ENCODE data around the gene RAB36.

Gene RAB36

DNA sequence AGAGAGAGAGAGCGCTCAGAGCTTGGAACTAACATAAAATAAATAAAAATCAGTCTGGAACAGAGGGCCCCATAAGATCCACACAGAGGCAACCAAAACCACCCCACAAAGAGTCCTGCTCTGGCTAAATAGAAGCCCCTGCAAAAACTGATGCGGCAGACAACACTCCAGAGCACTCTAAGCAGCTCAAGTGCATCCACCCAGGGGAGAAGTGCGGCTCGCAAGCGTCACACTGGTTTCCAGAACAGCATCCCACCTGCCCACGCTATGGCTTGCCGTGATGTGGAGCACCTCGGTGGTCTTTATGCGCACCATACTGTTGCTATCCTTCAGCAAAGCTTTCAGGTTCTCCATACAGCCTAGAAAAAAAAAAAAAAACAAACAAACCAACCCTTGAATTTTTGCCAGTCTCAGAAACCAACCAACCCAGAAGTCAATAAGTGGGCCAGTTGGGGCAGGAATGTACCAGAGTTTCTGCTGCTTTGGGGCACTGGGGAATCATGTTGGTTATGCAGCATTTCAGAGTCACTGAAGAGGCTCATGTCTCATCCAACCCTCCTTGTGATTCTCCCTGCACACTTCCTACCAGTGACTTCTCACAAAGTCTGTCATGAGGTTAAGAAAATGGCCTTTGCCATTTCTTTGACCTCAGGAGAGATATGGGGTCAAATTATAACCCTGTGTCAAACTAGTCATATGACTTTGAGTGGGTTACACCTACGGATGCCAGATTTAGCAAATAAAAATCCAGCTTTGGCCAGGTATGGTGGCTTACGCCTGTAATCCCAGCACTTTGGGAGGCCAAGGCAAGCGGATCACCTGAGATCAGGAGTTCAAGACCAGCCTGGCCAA lies 6.5 kb upstream of the RAB36 start:
- no peak for DNase-seq

DNA sequence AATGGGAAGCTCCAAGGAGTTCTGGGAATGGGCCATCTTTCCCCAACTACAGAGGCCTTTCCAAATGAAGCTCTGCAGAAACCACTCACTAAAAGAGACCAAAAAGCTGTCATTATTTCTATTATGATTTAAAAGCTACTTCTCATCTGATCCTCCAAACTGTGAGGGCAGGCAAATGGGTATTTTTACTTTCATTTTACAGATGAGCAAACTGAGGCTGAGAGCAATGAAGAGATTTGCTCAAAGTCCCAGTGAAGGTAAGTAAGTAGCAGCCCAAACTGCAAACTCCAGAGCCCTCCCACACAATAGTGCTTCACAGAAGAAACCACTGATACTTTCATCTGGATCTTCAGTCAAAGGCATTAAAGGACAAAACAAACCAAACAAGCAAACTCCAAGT lies 4.9 kb upstream of the RAB36 start:
- no peak for DNase-seq

DNA sequence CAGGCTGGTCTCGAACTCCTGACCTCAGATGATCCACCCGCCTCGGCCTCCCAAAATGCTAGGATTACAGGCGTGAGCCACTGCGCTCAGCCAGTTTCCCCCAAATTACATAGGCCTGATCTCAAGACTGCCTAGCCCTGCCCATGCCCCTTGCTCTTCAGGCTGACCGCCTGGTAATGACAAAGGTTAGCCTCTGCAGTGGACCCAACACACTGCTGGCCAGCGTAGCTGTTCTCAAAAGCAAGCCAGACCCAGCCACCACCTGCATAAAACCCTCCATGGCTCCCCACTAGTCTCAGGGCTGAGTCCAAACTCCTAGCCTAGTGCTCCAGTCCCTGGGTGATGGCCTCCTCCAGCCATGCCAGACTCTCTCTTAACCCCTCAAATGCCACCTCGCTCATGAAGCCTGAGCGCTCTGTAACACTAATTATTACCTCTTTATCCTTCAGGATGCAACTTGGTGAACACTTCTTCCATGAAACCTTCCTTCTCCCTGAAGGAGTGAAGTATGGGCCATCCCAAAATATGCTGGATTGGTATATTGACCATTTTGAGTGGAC lies 2.7 kb upstream of the RAB36 start:
- DNase-seq: no peak

GRCh38 chr22:23143119-23143518 lies 2.2 kb upstream of the RAB36 start:
- DNase-seq: no peak

GRCh38 chr22:23144432-23144831 lies 845 bp upstream of the RAB36 start:
- DNase-seq: no peak

- no peak for DNase-seq
Observed at GRCh38 chr22:23145878-23146470, 697 bp downstream of the RAB36 start.

GRCh38 chr22:23146478-23147205 lies 1.4 kb downstream of the RAB36 start:
- DNase-seq: no peak

- DNase-seq: no peak
Observed at GRCh38 chr22:23147617-23148387, 2.5 kb downstream of the RAB36 start.

- DNase-seq: no peak
Observed at GRCh38 chr22:23149743-23150238, 4.5 kb downstream of the RAB36 start.

- DNase-seq: no peak
Observed at GRCh38 chr22:23150762-23151161, 5.5 kb downstream of the RAB36 start.

DNA sequence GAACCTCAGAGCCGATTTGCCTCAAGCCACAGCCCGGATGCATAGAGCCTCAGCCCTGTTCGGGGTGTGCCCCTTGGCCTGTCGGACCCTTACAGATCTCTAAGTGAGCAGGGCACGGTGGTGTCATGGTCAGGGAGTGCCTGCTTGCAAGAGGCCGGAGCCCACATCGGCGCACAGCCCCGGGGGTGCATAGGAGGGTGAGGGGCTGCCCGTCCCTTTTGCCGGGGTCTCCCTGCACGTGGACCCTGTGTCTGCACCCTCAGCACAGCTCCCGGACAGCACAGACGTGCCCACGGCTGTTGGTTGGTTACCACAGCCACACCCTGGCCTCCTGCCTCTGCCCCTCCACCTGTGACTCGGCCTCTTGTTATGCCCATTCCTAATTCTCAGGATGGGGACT lies 6.5 kb downstream of the RAB36 start:
- no peak for DNase-seq

DNA sequence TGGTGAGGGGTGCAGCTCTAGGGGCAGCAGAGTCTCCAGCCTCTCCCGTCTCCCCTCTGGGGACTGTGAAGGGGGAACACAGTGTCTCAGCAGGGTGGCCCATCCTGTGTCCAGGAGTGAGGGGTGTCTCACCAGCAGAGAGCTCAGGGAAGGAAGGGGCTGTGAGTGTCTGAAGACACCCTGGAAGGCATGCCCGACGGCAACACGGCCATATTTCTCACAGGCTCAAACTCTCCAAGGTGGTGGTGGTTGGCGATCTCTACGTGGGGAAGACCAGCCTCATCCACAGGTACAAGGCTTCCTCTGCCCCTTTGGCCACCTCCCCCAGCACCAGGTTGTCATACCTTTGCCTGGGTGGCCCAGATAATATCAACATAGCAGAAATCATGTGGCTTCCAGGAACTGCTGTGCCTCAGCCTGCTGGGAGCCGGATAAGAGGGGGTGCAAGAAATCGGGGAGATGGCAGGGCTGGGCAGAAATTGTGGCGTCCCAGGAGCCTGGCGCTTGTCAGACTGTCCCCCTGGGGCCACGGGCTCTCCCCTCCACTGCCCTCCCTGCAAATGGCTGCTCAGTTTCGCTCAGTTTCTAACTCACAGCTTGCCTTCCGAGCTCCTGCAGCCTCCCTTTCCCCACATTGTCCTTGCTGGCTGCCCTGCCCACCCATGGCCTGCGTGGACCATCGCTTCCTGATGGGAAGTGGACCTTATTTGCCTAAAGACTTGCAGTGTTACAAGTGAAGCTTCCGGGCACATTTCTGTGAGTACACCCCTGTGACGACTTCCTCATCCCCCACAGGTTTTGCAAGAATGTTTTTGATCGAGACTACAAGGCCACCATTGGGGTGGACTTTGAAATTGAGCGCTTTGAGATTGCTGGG lies 7.2 kb downstream of the RAB36 start:
- DNase-seq: no peak

GRCh38 chr22:23153994-23154393 lies 8.7 kb downstream of the RAB36 start:
- DNase-seq: no peak

DNA sequence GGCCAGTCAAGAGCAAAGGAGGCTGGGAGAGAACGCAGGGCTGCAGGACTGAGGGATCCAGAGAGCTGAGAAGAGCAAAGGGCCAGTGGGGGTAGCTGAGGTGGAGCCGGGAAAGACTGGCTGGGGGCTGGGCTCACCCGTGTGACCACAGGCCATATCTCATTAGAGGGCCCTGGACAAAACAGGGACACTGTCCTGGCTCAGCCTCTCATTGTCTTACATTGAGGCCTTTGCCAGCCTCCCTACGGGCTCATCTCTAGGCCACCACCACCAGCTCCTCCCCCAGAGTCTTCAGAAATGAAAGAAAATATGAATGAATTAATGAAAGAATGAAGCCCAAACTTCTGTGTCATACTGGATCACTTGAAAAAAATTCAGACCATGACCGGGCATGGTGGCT lies 9.2 kb downstream of the RAB36 start:
- no peak for DNase-seq

GRCh38 chr22:23155143-23155542 lies 9.9 kb downstream of the RAB36 start:
- no peak for DNase-seq

GRCh38 chr22:23155831-23156230 lies 10.6 kb downstream of the RAB36 start:
- no peak for DNase-seq

- DNase-seq: no peak
Observed at GRCh38 chr22:23156286-23156685, 11.0 kb downstream of the RAB36 start.

- no peak for DNase-seq
Observed at GRCh38 chr22:23157560-23158515, 12.6 kb downstream of the RAB36 start.

DNA sequence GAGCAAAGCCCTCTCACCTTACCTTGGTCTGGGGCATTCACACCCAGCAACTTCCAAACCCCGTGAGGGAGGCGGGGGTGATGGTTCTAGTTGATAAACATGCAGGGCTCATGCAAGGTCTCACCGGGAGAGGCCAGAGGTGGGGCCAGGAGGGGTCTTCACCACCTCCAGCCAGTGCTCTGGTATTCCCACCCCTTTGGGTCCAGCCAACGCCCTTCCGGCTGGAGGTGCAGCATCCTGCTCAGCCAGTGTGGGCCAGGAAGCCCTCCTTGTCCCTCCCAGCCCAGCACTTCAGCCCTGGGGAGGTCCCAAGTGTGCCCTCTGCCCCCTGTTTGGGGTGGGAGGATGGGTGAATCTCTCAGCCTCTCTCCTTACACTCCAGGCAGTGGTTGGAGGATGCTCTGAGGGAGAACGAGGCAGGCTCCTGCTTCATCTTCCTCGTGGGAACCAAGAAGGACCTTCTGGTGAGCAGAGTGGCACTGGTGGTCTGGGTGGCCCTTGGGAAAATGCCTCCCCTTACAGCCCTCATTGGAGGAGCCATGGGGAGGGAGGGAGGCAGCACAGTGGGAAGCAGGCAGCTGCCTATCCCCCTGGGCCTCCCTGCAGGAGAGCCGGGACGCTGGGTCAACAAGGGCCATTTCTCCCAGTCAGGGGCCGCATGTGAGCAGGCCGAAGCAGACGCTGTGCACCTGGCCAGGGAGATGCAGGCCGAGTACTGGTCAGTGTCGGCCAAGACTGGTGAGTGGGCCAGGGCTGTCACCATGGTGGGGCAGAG lies 13.4 kb downstream of the RAB36 start:
- no peak for DNase-seq

- DNase-seq: no peak
Observed at GRCh38 chr22:23159291-23159630, 14.0 kb downstream of the RAB36 start.
